SIG-M5 treated with dmso at 0.1 percent for 504 hours (cell line): Measurements from ENCODE around the gene CFAP157.

ENCODE experiments used
- DNase-seq: peaks from one replicate; lab custom pipeline; 2025; ENCODE audit not compliant: unreplicated experiment; lab: John Stamatoyannopoulos, UW

Gene CFAP157

DNA sequence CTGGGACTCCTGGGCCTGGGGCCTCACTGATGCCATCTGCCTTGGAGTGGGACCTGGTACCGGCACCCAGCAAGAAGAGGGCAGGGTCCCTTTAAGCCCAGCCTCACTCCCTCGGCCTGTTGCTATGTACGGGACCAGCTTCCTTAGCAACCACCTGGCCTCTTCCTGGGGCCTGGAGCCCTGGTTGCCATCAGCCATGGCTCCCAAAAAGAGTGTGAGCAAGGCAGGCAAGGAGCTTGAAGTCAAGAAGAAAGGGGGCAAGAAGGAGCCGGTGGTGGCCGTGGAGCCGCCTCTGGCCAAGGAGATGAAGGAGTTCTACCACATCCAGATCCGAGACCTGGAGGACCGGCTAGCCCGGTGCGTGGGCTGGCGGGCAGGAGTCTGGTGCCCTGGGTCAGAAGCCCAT, at the start of gene CFAP157:
TSS of gene CFAP157 (plus strand) at position 153 of the 406 bp plus-strand sequence. CDS start at position 197, 44 bp downstream.
- DNase-seq: peak; percentile 10

DNA sequence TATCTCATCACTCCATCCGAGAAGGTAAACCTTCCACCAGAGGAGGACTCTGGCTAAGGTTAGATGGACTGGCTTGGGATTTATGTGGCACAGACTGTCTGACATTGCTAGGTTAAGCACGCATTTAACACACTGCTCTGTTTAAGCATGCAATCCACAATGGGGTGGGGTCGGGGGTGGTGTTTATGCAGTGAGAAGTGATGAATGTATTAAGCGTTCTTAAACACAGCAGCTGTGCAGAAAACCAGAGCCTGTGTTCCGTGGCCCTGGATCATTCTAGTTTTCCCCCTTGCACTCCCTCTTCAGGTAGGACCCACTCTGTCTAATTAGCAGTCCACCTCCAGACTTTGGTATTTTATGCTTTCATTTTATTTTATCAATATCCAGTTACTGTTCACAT, 48.4 kb upstream of the CFAP157 start:
- DNase-seq: no peak

GRCh38 chr9:127660886-127661741, 45.7 kb upstream of the CFAP157 start:
- no peak for DNase-seq

- DNase-seq: no peak
Measured at GRCh38 chr9:127662617-127663016, 44.2 kb upstream of the CFAP157 start.

DNA sequence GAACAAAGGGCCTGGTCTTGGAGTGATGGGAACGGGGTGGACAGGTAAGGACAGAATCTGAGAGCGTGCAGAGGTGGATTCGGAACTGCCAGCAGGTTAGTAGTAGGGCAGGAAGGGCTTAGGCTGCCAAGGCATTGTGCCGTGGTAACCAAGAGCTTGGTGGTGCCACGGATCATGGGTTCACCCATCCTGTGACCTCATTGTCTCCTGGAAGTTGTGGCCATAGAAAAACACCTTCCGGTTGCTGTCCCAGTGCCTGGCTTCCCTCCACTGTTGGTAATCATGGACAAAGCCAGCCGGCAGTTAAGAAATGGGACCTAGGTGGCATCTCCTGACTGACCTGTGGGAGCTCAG, 42.5 kb upstream of the CFAP157 start:
- DNase-seq: no peak

DNA sequence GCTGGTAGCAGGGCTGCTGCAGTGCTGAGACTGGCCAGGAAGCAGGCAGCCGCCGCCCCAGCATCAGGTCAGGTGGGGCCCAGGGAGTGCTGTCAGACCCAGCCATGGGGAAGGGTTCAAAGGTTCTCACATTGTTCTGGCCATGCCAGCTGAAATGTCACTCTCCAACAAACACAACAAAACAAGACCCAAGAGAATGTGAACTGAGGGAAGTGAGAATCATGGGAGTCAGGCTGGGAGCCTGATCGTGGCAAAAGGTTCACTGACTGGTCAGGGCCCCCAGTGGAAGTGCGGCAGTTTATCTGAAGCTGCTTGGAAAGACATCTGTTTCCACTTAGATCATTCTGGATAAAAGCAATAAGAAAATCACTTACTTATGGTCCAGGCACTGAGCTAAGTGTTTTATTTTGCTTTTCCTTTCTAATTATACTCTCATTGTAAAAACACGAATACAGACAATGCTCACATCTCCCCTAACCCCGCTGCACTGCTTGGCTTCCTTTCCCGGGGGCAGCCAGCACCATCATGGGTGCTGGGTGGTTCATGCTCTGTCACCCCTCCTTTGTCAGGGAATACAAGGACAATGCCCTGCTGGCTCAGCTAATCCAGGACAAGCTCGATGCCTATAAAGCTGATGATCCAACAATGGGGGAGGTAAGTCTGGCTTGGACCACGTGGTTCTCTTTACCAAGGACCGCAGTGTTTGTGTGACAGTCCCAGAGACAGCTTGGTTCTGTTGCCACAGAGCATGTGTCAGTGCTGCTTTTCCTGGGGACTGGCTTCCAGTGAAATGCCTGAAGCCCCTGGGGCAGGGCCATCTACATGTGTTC, 41.9 kb upstream of the CFAP157 start:
- DNase-seq: no peak

- DNase-seq: no peak
Measured at GRCh38 chr9:127667127-127667844, 39.5 kb upstream of the CFAP157 start.

- no peak for DNase-seq
Measured at GRCh38 chr9:127667906-127668305, 38.9 kb upstream of the CFAP157 start.

- no peak for DNase-seq
Measured at GRCh38 chr9:127673234-127673633, 33.6 kb upstream of the CFAP157 start.

- DNase-seq: no peak
Measured at GRCh38 chr9:127676638-127677037, 30.1 kb upstream of the CFAP157 start.

- no peak for DNase-seq
Measured at GRCh38 chr9:127679506-127679905, 27.3 kb upstream of the CFAP157 start.

DNA sequence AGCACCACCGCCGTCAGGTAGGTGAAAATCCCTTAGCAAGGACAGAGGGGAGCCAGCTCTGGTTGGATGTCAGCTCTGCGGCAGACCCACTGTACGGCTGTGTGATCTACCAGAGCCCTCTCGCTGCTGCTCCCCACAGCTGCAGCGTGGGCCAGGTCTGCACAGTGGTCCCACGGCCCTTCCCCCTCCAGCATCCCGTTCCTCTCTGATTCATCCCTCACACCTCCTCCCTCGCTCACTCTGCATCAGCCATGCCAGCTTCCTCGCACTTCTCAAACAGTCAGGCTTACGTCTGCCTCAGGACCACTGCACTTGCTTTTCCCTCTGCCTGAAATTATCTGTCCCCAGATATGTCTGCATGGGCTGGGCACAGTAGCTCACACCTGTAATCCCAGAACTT, 26.6 kb upstream of the CFAP157 start:
- DNase-seq: no peak

GRCh38 chr9:127680846-127681245, 25.9 kb upstream of the CFAP157 start:
- no peak for DNase-seq

GRCh38 chr9:127682351-127683136, 24.2 kb upstream of the CFAP157 start:
- no peak for DNase-seq

DNA sequence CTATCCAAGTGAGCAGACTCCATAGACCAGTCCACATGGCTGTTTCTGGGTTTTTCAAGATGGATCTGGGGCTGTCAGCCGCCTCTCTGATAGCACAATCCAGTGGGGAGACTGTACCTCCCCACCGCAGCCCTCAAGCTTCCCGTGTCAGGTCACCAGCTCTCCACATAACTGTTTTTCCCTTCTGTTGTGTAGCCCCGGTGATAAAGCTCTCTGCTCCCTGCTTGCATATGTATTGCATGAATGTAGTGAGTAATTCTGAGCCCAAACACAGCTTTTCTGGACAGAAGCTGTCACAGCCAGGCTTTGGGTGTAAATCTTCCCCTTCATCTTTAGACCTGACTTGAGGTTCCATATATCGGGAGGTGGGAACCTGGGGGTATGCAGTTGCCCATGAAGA, 23.1 kb upstream of the CFAP157 start:
- no peak for DNase-seq

DNA sequence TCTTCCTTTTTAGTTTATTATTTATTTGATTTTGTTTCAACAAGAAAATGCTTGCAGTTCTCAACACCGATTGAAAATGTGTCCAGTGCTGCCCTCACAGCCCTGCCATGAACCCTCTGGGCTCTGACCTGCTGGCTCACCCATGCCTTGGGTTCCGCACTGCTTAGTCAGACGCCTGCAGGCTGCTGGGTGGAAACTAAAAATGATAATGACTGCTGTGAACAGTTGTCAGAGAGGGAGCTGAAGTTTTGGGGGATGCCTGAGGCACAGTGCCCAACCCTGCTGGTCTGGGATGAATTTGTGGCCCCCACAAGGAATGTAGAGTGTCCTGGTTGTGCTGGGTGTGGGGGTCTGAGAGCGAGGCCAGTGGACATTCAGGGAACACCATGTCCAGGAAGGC, 22.2 kb upstream of the CFAP157 start:
- DNase-seq: no peak

- no peak for DNase-seq
Measured at GRCh38 chr9:127686461-127687393, 20.1 kb upstream of the CFAP157 start.

DNA sequence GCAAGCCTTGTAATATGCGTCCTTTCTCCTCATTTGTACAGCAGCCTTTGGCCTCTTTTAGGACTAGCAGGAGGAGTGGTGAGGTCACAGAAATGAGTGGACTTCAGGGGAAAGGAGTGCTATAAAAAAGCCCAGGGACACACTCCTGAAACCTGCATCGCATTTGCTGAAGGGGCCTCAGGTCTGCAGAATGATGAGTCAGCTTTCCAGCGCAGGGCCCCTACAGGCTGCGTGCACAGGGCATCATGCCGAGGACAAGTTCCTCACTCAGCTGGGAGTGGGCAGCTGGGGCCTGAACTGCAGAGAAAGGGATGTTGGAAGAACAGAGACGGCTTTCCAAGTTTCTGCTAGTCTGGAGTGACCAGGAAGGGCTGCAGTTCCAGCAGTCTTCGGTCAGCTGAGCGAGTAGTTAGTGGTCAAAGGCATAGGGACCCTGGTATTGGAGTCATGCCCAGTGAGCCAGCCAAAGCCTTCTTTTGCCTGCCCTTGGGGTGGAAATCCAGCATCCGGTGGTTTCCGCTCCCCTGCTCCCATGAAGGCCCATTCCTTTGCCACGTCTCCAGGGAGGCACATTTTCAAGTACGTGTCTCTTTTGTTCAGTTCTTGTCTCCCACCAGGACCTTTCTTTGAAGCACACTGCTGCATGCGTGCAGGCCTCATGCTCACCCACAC, 17.3 kb upstream of the CFAP157 start:
- DNase-seq: no peak

DNA sequence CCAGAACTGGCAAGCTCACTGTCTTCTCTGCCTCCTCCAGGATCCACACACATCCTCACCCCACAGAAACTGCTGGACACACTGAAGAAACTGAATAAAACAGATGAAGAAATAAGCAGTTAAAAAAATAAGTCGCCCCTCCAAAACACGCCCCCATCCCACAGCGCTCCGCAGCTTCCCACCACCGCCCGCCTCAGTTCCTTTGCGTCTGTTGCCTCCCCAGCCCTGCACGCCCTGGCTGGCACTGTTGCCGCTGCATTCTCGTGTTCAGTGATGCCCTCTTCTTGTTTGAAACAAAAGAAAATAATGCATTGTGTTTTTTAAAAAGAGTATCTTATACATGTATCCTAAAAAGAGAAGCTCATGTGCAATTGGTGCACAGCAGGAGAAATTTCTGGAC, 16.1 kb upstream of the CFAP157 start:
- DNase-seq: no peak
